NCI-H2227 (cell line): Measurements from ENCODE around the gene RERE.

ENCODE experiments used
- DNase-seq: peaks from one replicate; lab custom pipeline; 2025; ENCODE audit not compliant: unreplicated experiment; lab: John Stamatoyannopoulos, UW

RERE gene

GRCh38 chr1:8671306-8671917 is 146.0 kb downstream of the RERE start:
- DNase-seq, result peak; percentile 41

GRCh38 chr1:8670371-8670818 is 147.0 kb downstream of the RERE start:
- DNase-seq, result no peak

- no peak for DNase-seq
Observed at GRCh38 chr1:8669606-8670335, 147.7 kb downstream of the RERE start.

GRCh38 chr1:8667869-8668594 is 149.4 kb downstream of the RERE start:
- DNase-seq, result no peak

GRCh38 chr1:8666389-8667167 is 150.9 kb downstream of the RERE start:
- no peak for DNase-seq

DNA sequence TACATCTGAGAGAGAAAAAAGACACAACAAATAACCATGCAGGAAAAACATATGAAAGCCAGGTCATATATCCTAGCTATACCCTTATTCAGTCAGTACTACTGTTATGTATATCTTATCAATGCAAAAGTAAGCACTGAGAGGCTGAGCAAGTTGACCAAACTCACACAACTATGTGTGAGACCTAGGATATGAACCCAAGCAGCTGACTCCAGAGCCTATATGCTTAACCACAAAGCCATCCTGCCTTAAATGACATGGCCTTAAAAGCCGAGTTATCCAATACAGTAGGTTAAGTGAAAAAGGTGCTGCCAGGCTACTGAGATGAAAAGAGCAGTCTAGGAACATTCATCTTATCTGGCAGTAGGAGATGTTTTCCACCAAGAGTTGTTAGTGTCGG is 151.6 kb downstream of the RERE start:
- DNase-seq, result no peak

DNA sequence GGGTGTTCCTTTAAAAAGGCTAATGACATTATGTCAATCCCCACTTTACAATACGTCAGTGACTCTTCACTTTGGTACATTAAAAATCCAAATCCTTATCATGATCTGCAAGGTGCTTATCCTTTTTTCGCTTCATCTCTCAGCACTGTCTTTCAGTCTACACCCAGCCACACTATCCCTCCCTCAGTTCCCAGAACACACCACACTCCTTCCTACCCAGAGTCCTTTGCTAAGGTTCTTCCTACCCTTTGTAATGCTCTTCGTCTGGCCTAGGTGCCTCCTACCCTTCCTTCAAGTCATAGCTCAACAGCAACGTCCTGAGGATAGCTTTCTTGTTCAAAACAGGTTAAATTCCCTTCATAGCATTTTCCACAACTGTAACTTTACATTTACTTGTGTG is 152.6 kb downstream of the RERE start:
- DNase-seq, result no peak

DNA sequence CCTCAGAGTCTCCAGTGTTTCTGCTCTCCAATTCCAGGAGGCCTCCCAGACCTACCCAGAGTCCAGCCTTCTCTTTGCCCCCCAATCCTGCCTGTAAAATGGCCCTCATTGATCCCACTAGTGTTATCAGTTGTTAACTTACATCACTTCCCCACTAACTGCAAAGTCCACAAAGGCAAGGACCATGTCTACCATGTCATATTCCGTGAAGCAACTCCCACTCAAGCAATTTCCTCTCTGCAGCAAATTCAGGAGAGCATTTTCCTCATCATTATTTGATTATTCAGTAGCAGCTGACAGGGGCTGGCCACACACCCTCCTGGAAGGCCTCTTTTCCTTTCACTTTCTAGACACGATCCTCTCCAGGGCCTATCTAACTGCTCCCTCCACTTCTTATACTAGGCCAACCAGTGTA is 153.5 kb downstream of the RERE start:
- no peak for DNase-seq

GRCh38 chr1:8663090-8663802 is 154.2 kb downstream of the RERE start:
- no peak for DNase-seq

- DNase-seq, result no peak
Observed at GRCh38 chr1:8662380-8663072, 154.9 kb downstream of the RERE start.

- no peak for DNase-seq
Observed at GRCh38 chr1:8661185-8662110, 156.0 kb downstream of the RERE start.

DNA sequence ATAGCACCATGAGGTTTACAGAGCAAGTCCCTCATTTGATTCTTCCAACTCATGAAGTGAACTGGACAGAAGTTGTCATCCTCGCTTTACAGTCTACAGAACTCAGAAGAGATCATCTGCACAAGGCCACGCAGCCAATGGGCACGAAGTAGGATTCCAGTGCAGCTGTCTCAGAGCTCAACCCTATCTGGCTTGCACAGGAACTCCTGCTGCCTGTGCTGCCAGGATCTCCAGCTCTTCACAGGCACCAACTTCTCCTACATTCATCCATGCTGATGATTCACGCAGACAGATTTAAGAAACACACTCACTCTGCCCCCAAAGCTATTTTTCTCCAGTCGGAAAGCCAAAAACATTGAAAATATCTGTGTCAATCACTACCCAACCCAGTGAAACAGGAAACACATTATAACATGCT is 157.0 kb downstream of the RERE start:
- no peak for DNase-seq

DNA sequence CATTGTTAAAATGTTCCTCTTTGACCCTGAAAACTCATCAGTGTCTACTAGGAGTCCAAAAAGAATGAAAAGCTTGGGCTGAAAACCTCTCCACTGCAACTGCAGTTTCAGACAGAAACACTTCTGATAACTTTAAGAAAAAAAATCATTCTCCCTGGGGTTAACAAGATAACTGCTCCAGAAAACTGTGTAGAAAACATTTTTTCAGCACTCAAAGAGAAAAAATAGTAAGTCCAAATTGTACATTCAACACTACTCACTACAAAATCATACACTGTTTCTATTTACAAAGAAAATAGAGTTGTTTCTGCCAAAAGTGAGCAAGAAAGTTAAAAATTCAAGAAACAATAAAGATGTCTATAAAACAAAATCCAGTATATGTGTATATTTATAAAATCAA is 157.8 kb downstream of the RERE start:
- DNase-seq, result no peak

- DNase-seq, result no peak
Observed at GRCh38 chr1:8653878-8654277, 163.6 kb downstream of the RERE start.

DNA sequence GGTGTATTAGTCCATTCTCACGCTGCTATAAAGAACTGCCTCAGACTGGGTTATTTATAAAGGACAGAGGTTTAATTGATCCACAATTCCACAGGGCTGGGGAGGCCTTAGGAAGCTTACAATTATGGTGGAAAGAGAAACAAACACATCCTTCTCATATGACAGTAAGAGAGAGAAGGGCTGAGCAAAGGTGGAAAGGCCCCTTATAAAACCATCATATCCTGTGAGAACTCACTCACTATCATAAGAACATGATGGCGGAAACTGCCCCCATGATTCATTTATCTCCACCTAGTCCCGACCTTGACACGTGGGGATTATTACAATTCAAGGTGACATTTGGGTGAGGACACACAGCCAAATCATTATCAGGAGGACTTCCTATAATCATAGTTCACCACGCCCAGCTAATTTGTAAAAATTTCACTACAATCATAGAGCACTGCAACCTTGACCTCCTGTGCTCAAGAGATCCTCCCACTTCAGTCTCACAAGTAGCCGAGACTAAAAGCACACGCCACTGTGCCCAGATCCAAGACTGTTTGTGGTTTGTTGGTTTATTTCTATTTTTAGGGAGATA is 164.9 kb downstream of the RERE start:
- peak; percentile 77 for DNase-seq

DNA sequence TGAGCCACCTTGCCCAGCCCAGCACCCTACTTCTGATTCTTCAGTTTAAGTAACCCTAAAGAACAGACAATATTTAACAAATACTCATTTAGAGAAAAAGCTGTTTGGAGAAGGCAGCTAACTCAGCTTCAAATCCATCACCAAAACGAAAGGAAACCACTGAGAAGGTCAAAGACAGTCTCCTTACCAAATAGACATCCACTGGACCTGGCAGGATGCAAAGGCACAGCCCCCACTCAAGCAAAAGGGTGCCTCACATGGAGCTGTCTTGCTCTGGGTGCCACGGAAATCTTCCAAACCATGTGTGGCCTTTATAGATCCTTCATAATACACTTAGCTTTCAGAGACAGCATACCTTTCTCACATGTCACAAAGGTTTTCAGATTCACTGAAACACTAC is 165.5 kb downstream of the RERE start:
- no peak for DNase-seq

DNA sequence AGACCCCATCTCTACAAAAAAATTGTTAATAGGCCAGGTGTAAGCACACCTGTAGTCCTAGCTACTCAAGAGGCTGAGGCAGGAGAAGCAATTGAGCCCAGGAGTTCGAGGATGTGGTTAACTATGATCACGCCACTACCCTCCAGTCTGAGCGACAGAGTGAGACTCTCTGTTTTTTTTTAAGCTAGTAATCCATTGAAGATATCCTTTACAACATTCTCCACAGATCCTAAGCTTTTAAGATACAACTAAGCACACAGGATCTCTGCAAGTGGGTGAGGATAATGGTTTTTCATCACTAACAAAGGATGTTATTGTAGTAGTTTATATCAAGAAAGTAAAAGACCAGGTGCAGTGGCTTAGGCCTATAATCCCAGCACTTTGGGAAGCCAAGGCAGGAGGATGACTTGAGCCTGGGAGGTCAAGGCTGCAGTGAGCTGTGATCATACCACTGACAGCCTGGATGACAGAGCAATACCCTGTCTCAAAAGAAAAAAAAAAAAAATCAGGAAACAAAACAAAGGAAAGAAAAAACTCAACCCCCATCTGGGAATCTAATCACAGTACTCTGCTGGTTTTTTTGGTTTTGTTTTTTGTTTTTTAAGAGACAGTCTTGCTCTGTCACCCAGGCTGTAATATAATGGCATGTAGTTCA is 166.1 kb downstream of the RERE start:
- no peak for DNase-seq

DNA sequence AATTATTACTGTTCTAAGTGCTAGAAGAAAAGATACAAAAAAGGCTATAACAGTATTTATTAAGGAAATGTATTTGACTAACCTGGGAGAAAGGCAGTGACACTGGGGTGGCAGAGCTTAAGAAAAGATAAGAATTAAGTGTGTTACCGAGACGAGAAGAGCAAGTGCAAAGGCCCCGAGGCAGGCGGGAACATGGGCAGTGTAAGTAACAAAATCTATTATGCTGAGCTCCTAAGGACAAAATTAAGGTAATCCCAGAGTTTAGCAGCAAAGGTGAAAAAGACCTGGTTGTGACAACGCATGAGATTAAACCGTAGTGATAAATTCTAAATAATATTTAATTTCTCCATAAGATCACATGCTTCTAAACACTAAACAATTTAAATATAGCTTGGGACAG is 167.6 kb downstream of the RERE start:
- DNase-seq, result no peak
